ENCODE measurements around the gene SYNE2. TPM values are rescaled to one million over a fixed set of nuclear protein-coding genes. Genes with fewer than 3 reads are reported as not detected.

Gene SYNE2
- total and polyA plus RNA-seq, 2 of the 8 experiments (the other 6 are each of a cell fraction or from before 2014, with no cell fraction given), result 32.6 to 46.1 TPM

GRCh38 chr14:64060648-64061096 lies 207.9 kb downstream of the SYNE2 start (continued):
- TF ChIP-seq JUN (IDR thresholded peaks at IDR 0.05; ENCODE audit: low read depth, low read length), result no peak
- TF ChIP-seq SIX5 (IDR thresholded peaks at IDR 0.05; ENCODE audit: low read depth, low read length), result no peak
- peak in 1 of 2 experiments; percentile 83; a peak in 1 of 4 replicates for TF ChIP-seq HDAC2 (IDR thresholded peaks at IDR 0.05; ENCODE audit: borderline replicate concordance in 1 of 2, low read depth in 2 of 2, low read length in 2 of 2)
- peak; percentile 84 for TF ChIP-seq E2F6 (IDR thresholded peaks at IDR 0.05)
- no peak for TF ChIP-seq CHD7 (IDR thresholded peaks at IDR 0.05; ENCODE audit: insufficient replicate concordance, low read length)
- peak; percentile 75; the same call in 1 of the 2 replicates for TF ChIP-seq ATF2 (IDR thresholded peaks at IDR 0.05; ENCODE audit: low read length)
- peak; percentile 100 for TF ChIP-seq RBBP5 (IDR thresholded peaks at IDR 0.05; ENCODE audit: borderline replicate concordance, low read depth, low read length)
- no peak for TF ChIP-seq CBX8 (IDR thresholded peaks at IDR 0.05; ENCODE audit: borderline replicate concordance, low read depth, low read length)

Data from H1 (cell line).